Measurements from ENCODE around the gene S100P.
"Not testable (repeated sequence)": the region's sequence is repeated elsewhere in the genome, so short reads cannot be mapped to it uniquely, and the experiment has no call there.

The S100P gene

GRCh38 chr4:6699903-6700302 lies 6.2 kb downstream of the S100P start:
- no peak for DNase-seq

GRCh38 chr4:6701371-6701770 lies 7.7 kb downstream of the S100P start:
- DNase-seq, result no peak

- no peak for DNase-seq
Observed at GRCh38 chr4:6702761-6703160, 9.1 kb downstream of the S100P start.

GRCh38 chr4:6703786-6704185 lies 10.1 kb downstream of the S100P start:
- DNase-seq, result no peak

- DNase-seq, result no peak
Observed at GRCh38 chr4:6705646-6706045, 12.0 kb downstream of the S100P start.

- no peak for DNase-seq
Observed at GRCh38 chr4:6706173-6706572, 12.5 kb downstream of the S100P start.

- peak; percentile 97 for DNase-seq
Observed at GRCh38 chr4:6709230-6710114, 15.8 kb downstream of the S100P start, which contains the start of gene MRFAP1L1. MRFAP1L1 (minus strand) TSS chr4:6709865; CDS start chr4:6709629, 236 bp downstream.

GRCh38 chr4:6710282-6710681 lies 16.6 kb downstream of the S100P start:
- no peak for DNase-seq

- DNase-seq, result no peak
Observed at GRCh38 chr4:6710996-6711395, 17.3 kb downstream of the S100P start.

- DNase-seq, result no peak
Observed at GRCh38 chr4:6714954-6715353, 21.3 kb downstream of the S100P start.

- DNase-seq, result no peak
Observed at GRCh38 chr4:6715704-6716017, 22.0 kb downstream of the S100P start.

GRCh38 chr4:6716018-6716911 lies 22.6 kb downstream of the S100P start, which contains the start of gene BLOC1S4:
BLOC1S4 (plus strand) TSS chr4:6716174; CDS start chr4:6716210, 36 bp downstream.
- DNase-seq, result peak; percentile 92

GRCh38 chr4:6716958-6717655 lies 23.4 kb downstream of the S100P start:
- no peak for DNase-seq

GRCh38 chr4:6718932-6719610 lies 25.4 kb downstream of the S100P start:
- DNase-seq, result no peak

GRCh38 chr4:6719611-6720179 lies 26.0 kb downstream of the S100P start:
- no peak for DNase-seq

GRCh38 chr4:6720202-6720699 lies 26.6 kb downstream of the S100P start:
- DNase-seq, result peak; percentile 66

- no peak for DNase-seq
Observed at GRCh38 chr4:6721121-6721520, 27.4 kb downstream of the S100P start.

- DNase-seq, result no peak
Observed at GRCh38 chr4:6722891-6723290, 29.2 kb downstream of the S100P start.

GRCh38 chr4:6723851-6724250 lies 30.2 kb downstream of the S100P start:
- DNase-seq, result no peak

- DNase-seq, result no peak
Observed at GRCh38 chr4:6724421-6725111, 30.9 kb downstream of the S100P start.

- DNase-seq, result not testable (repeated sequence)
Observed at GRCh38 chr4:6725427-6725961, 31.8 kb downstream of the S100P start.
